GM10847 (cell line): ENCODE results near the gene EML5.

ENCODE experiments used
- POLR2A ChIP-seq: IDR thresholded peaks from 2 replicates; pipeline ENCODE4 v1.6.1; 2011; ENCODE audit not compliant: insufficient read length; ENCODE audit errors: extremely low read depth

The EML5 gene

GRCh38 chr14:88821378-88821777 lies 28.6 kb upstream of the EML5 start:
- TF ChIP-seq POLR2A = no peak

DNA sequence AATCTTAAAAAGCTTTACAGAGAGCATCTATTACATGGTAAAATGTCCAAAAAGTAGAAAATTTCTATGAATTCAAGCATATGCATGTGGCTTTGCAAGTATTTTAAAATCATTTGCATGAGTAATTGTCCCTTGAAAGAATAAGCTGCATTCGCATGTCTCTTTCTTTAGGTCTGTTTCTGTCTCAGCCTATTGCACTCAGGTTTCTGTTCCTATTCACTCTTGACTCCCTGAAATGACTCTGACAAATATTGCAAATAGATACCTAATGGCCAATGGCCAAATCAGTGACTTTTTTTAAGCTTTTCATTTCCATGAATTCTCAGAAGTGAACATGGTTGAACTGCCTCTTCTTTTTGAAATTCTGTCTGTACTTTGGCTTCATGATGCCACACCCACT lies 25.3 kb upstream of the EML5 start:
- no peak for TF ChIP-seq POLR2A

GRCh38 chr14:88815980-88816379 lies 23.2 kb upstream of the EML5 start:
- no peak for TF ChIP-seq POLR2A

GRCh38 chr14:88808359-88808758 lies 15.6 kb upstream of the EML5 start:
- TF ChIP-seq POLR2A = no peak

DNA sequence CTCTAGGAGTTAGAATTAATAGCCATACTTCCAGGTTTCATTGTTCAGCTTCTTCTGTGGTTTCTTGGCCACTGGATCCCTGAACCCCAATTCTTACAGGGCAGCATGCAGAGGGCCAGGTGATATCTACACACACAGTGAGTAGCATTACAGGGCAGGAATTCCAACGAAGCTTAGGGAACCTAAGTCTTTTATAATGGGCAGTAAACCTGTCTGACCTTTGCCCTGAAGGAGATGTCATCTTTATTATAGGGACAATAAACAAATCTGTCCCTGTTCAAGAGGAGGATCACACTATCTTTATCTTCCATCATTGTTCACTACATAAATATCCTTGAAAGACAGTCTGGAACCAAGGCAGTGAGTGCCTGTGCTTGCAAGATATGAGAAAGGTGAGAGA lies 11.7 kb upstream of the EML5 start:
- no peak for TF ChIP-seq POLR2A

GRCh38 chr14:88804035-88804434 lies 11.3 kb upstream of the EML5 start:
- no peak for TF ChIP-seq POLR2A

DNA sequence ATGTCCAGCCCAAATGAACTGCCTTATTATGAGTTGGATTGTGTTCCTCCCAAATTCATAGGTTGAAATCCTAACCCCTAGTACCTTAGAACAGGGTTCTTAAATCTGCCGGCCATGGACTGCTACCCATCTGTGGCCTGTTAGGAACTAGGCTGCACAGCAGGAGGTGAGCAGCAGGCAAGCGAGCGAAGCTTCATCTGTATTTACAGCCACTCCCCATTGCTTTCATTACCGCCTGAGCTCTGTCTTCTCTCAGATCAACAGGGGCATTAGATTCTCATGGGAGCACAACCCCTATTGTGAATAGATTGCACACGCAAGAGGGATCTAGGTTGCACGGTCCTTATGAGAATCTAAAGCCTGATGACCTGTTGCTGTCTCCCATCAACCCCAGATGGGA lies 9.8 kb upstream of the EML5 start:
- no peak for TF ChIP-seq POLR2A

DNA sequence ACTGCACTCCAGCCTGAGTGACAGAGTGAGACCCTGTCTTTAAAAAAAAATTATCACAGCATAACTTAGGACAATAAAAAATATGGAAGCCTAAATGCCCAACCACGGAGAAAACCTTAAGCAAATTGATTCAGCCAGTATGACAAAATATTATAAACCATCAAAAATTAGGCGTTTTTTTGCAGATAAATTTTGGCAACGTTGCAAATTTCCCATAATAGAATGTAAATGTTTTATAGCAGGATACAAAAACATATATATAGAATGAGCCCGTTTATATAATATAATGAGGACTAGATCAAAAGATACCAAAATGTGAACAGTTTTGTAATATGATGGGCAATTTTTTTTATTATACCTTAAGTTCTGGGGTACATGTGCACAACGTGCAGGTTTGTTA lies 6.8 kb upstream of the EML5 start:
- no peak for TF ChIP-seq POLR2A

DNA sequence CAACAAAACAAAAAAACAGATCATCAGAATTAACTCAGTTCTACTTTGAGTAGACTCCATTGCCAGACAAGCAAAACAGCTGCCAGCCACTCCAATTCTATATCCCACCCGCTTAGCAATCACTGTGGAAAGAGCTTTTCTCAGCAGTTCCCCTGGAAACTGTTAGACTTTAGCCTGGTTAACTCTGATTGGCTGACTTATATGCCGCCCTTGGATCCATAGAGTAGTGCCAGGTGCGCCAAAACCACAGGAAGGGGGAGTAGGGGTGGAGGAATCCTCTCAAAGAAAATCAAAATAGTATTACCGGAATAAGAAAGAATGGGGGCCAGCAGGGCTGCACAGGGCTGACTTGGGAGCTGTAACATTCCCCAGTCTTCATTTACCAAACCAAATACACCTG lies 5.4 kb upstream of the EML5 start:
- no peak for TF ChIP-seq POLR2A

DNA sequence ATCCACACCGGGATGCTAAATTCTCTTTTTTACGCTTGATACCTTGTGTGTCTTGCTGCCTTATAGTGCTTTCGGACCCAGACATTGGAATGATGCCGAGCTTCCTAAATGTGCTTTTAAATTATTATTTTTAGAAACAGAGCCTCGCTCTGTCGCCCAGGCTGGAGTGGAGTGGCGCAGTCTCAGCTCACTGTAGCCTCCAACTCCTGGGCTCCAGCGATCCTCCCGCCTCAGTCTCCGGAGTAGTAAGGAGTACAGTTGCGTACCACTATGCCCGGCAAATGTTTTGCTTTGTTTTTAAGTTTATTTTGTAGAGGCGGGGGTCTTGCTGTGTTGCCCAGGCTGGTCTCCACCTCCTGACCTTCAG lies 489 bp upstream of the EML5 start:
- no peak for TF ChIP-seq POLR2A

DNA sequence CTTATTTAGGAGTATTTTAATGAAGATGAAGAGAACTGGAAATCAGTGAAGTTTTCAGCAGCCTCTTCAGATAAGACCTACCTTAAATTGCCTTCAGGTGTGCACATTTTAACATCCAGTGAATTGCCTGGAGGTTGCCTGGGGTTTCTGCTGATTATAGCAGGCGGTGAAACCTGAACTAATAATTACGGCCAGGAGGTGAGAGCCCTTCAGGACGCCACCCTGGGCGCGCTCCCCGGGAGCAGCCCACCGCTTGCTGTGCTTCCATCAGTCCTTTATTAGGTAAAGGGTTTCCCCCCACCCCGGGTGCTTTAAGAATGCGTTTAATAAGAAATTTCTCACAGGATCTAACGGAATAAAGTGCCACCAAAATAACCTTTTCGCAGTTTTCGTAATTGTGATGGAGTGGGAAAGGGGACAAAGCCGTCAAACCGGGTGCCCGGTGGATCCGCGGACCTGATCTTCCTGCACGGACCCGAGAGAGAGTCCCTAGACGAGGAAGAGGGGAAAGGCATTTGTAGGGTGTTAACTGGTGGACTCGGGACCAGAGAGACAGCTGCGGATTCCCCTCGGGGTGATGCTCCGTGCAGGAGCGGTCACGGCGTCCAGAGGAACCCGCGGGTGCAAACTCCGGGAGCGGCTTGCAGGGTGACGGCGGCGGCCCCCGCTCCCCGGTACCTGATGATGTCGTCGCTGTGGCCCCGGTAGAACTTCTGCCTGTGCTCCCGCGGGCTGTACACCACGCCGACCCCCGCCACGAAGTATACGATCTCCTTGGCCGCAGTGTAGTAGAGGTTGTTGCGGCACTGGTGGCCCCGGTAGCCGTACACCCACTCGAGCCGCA lies 902 bp downstream of the EML5 start:
- no peak for TF ChIP-seq POLR2A

GRCh38 chr14:88791252-88791621 lies 1.5 kb downstream of the EML5 start:
- TF ChIP-seq POLR2A = no peak

- no peak for TF ChIP-seq POLR2A
Measured at GRCh38 chr14:88790501-88791251, 2.1 kb downstream of the EML5 start.

DNA sequence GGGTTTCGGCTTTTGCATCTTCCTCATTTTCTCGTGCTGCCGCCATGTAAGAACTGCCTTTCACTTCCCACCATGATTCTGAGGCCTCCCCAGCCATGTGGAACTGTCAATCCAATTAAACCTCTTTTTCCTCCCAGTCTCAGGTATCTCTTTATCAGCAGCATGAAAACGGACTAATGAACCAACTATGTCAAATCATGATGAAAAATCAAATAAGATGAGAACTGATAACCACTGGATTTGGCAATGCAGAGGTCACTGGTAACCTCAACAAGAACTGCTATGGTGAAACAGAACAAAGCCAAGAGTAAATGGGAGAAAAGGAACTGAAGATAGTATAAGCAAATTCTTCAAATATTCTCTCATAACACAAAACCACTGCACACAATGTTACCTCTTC lies 6.0 kb downstream of the EML5 start:
- TF ChIP-seq POLR2A = no peak

GRCh38 chr14:88785911-88786310 lies 6.8 kb downstream of the EML5 start:
- TF ChIP-seq POLR2A = no peak

GRCh38 chr14:88775532-88775931 lies 17.2 kb downstream of the EML5 start:
- no peak for TF ChIP-seq POLR2A

GRCh38 chr14:88770736-88771135 lies 22.0 kb downstream of the EML5 start:
- no peak for TF ChIP-seq POLR2A
